AG04449 (cell line): ENCODE results near the gene MT2A.

Source experiments
- CTCF ChIA-PET: fragments of 350-600 bp; formaldehyde crosslinking; extraction: SDS; loops from one replicate; lab custom pipeline; 2021; ENCODE audit warnings: antibody characterized with exemption; lab: Yijun Ruan, JAX
- POLR2A ChIA-PET: fragments of 400-600, 350-600 bp; formaldehyde crosslinking; extraction: SDS; loops from one replicate; lab custom pipeline; 2020; ENCODE audit warnings: antibody characterized with exemption, inconsistent platforms; lab: Yijun Ruan, JAX
- DNase-seq: peaks from one replicate; pipeline ENCODE4 v3.0.0-alpha.2; 2010; ENCODE audit warnings: low read depth, low spot score
- H3K4me3 ChIP-seq: 2 replicates; pipeline ENCODE4 v1.5.1; 2011; ENCODE audit warnings: low read depth, mild to moderate bottlenecking, control low read depth, low read length
- CTCF ChIP-seq: IDR thresholded peaks from one replicate; pipeline ENCODE4 v1.5.1; 2011; ENCODE audit warnings: mild to moderate bottlenecking, moderate library complexity, low read length, control low read depth, inconsistent platforms; ENCODE audit not compliant: insufficient read depth; ENCODE audit errors: missing control alignments

The MT2A gene

GRCh38 chr16:56608876-56609462 lies 585 bp downstream of the MT2A start:
- ChIA-PET POLR2A (interaction anchor here (0.9 to 17.5 kb wide), 5 partner anchors 8 to 74 kb away, joined by 3 to 263 read pairs (median 4); partner anchors contain the start of genes MT1E and MT1X), CTCF (interaction anchor here (1.1 to 10.2 kb wide), 5 partner anchors 8 to 278 kb away, joined by 3 to 174 read pairs (median 3); no protein-coding TSS in a partner anchor)
- H3K4me3 ChIP-seq = peak overlapping the region; percentile 74
- no peak for TF ChIP-seq CTCF
- no peak for DNase-seq

DNA sequence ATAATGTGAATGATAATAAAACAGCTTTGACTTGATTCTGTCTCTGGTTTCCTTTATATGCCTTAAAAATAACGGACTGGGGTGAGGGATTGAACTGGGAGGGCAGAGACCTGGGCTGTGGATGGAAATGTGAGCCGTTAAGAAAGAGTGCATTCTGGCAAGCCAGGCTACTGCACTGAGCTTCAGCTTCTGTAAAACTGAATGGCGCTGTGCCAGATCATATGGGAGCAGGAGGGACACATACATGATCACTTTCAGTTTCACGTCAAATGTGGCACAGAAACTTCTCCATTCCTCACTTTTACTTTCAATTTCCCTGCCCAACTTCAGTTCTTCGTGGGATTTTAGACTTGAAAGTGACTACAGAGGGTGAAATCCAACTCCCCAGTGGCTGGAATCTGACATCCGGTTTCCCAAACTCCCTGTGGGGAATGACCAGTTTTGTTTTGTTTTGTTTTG lies 1.1 kb downstream of the MT2A start:
- peak; percentile 60 for DNase-seq
- H3K4me3 ChIP-seq = peak overlapping the region; percentile 74
- peak; percentile 7 for TF ChIP-seq CTCF
- CTCF ChIA-PET = interaction anchor here (1.1 to 10.2 kb wide), 4 partner anchors 9 to 279 kb away, joined by 3 to 174 read pairs (median 3); no protein-coding TSS in a partner anchor
- POLR2A ChIA-PET = interaction anchor here (1.2 to 17.5 kb wide), 2 partner anchors 17 to 74 kb away, joined by 3 to 263 read pairs; partner anchors contain the start of gene MT1E

- peak overlapping the region; percentile 48 for H3K4me3 ChIP-seq
- peak; percentile 78 for DNase-seq
- POLR2A ChIA-PET = interaction anchor here (1.2 to 17.5 kb wide), 2 partner anchors 16 to 73 kb away, joined by 3 to 263 read pairs; partner anchors contain the start of gene MT1E
- no peak for TF ChIP-seq CTCF
- CTCF ChIA-PET = interaction anchor here (1.0 to 10.2 kb wide), 4 partner anchors 9 to 92 kb away, joined by 3 to 174 read pairs (median 4); no protein-coding TSS in a partner anchor
Measured at GRCh38 chr16:56610017-56610608, 1.7 kb downstream of the MT2A start.

DNA sequence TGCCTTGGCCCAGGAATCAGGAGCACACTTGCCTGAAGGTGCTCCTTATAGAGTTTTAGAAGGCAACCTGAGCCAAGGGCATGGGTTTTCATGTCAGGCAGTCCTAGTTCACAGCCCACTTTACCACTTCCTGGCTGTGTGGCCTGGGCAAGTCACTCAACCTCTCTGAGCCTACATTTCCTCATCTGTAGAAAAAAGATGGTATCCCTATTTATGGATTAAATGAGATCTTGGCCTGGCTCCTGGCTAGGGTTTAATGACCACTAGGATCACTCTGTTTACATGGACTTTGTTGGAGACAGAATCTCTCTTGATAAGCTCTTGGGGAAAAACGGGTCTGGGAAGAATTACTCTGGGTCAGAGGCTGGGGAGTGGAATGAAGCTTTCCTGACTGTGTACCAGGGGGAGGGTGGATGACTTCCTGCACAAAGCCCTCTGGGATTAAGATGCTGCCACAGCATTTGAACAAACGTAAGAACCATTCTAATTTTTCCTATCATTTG lies 2.3 kb downstream of the MT2A start:
- TF ChIP-seq CTCF = no peak
- ChIA-PET CTCF (interaction anchor here (1.0 to 1.5 kb wide), 2 partner anchors 91 to 179 kb away, joined by 3 to 4 read pairs; no protein-coding TSS in a partner anchor), POLR2A (interaction anchor here (1.1 to 17.5 kb wide), 2 partner anchors 15 to 72 kb away, joined by 4 to 263 read pairs; partner anchors contain the start of genes MT1E and MT1X)
- no peak overlapping the region for H3K4me3 ChIP-seq
- no peak for DNase-seq

- TF ChIP-seq CTCF = no peak
- ChIA-PET POLR2A (interaction anchor here (1.1 to 17.5 kb wide), 2 partner anchors 15 to 71 kb away, joined by 4 to 263 read pairs; partner anchors contain the start of genes MT1E and MT1X), CTCF (interaction anchor here (0.9 to 2.8 kb wide), 5 partner anchors 10 to 178 kb away, joined by 3 to 12 read pairs (median 7); no protein-coding TSS in a partner anchor)
- no peak overlapping the region for H3K4me3 ChIP-seq
- no peak for DNase-seq
Measured at GRCh38 chr16:56611281-56611833, 3.0 kb downstream of the MT2A start.
